Right renal pelvis (tissue), 4 donors: ENCODE measurements around the gene HOXA7. TPM values are rescaled to one million over a fixed set of nuclear protein-coding genes. Genes with fewer than 3 reads are reported as not detected.

Experiments
- DNase-seq, 4 donors: peaks; one replicate each; pipeline ENCODE4 v3.0.0-alpha.2; 2013; ENCODE audit warnings: low read depth in 4 of 4, low spot score in 3 of 4, missing footprints in 1 of 4
- polyA plus RNA-seq, 4 donors: library from polyadenylated mRNA; unstranded; fragments of 120-200 nt; gene quantifications; one replicate each; pipeline ENCODE4 v1.2.1, GENCODE V29; 2013; ENCODE audit not compliant: insufficient read length in 4 of 4

The HOXA7 gene
- polyA plus RNA-seq, 4 donors, result 28.8 to 32.1 (median 31.2) TPM

GRCh38 chr7:27161214-27161720 lies 4.8 kb upstream of the HOXA7 start:
- DNase-seq, result no peak

DNA sequence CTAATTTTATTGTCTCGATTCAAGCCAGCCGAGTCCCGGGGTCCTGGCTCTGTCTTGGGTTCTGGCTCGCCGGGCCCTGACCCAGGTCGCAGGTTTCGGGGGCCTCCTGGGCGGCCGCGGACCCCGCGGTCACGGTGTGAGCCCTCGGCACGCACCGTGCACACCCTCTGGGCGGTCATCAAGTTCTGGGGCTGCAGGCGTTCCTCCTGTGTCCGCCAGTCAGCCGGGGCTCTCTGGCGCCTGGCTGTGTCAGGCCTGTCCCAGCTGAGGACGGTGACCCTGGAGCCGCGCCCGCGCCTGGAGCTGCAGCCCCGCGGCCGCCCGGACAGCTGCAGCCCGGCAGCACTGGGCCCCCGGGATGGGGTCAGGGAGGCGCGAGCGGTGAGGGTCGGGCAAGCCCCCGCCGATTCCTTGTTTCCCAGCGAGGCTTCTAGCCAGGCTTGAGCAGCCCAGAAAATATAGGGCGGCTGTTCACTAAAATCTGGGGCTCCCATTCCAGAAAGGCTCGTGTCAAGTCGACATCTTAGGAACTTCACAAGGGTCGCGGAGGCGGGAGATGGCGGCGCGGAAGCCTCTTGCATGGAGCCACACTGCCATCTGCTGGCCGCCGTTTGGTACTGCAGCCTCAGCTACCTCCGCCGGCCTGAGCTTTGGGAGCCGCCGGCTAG lies 4.2 kb upstream of the HOXA7 start:
- DNase-seq, result peak; percentile 89 to 93 (median 90)

GRCh38 chr7:27160145-27160545 lies 3.7 kb upstream of the HOXA7 start:
- no peak for DNase-seq

- DNase-seq, result no peak
These were observed 3.0 kb upstream of the HOXA7 start for GRCh38 chr7:27159266-27160144.

DNA sequence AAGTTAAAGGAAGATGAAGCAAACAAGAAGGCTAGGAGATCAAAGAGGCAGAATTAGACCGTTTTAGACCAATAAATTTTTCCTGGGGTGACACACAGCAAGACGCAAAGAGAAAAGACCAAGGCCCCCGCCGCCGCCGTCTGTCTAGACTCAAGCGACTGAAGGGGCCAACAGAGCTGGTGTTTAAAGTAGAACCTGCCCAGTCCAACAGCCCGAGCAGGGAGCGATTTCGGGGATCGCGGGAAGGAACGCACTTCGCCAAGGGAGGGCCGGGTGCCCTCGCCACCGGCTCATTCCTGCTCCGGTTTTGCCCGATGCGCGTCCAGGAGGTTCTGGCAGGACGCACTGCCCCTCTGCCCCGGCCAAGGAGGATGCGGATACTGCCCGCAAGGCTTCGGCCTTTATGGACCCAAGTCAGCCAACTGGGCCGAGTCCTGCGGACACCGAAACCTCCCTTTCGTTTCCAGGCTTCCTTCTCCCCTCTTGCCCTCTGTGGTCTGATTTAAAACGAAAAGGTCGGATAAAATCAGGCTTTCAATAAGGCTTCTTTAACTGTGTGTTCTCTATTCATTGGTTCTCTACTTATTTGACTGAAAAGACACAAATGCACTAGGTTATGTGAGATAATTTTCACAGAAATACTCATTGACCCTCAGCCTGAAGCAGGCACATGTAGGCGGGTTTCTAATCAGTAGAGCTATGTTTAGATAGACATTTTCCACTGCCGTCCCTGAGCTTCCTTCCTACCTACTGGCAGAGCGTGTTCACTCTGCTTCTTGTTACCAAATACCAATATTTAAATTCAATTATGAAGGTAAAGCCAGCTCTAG lies 2.2 kb upstream of the HOXA7 start:
- DNase-seq, result no peak

- DNase-seq, result no peak
These were observed 1.4 kb upstream of the HOXA7 start for GRCh38 chr7:27157702-27158431.

DNA sequence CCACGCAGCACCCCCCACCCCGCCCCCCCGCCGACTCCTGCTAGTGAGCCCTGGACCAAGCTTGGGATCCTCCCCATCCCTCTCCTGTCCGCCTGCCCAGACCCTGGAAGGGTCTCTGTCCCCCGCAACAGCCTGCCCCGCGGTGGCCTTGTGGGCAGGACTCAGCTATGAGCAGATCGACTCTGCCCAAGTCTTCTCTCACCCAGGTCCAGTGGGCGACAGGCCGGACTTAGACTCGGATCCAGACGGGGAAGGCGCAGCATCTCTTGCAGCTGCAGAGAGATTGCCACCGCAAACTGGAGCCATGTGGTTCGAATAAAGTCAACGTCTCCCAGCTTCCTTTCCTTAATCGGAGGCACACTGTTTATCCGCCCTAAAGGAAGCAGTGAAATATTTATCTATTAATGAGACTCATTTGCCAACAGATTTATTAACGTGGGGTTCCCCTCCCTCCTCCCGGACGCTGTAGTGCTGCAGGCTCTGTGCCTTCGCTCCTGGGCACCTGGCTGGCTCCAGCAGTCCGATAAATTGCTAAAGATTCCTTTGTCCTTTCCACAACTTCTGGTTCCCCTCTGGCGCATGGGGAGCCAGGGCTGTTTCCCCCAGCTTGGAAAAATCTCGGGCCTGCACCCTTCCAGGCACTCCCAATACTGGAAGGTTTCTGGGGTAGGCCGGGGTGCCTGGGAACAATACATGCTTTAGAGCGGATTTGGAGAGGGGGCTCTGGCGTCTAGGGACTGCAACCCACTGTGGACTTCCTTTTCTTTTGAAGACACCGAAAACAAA lies 634 bp upstream of the HOXA7 start:
- DNase-seq, result no peak

DNA sequence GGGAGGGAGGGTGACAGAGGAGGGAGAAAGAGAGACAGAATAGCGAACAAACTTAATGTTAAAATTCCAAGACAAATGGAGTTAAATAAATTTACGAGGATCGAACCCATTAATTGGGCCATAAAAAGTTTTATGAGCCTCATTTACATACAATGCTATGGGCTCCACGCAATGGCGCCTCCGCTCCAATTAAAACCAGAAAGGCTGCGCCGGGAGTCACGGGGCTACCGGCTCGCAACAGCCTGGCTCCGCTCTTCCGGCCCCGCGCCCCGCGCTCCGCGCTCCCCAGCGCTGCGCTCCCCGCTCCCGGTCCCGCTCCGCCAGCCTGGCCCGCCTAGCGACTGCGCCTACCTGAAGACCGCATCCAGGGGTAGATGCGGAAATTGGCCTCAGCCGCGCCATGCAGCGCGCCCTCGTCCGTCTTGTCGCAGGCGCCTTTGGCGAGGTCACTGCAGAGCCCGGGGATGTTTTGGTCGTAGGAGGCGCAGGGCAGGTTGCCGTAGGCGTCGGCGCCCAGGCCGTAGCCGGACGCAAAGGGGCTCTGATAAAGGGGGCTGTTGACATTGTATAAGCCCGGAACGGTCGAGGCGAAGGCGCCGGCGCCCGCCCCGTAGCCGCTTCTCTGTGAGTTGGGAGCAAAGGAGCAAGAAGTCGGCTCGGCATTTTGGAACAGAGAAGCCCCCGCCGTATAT lies 513 bp downstream of the HOXA7 start:
- DNase-seq, result no peak

DNA sequence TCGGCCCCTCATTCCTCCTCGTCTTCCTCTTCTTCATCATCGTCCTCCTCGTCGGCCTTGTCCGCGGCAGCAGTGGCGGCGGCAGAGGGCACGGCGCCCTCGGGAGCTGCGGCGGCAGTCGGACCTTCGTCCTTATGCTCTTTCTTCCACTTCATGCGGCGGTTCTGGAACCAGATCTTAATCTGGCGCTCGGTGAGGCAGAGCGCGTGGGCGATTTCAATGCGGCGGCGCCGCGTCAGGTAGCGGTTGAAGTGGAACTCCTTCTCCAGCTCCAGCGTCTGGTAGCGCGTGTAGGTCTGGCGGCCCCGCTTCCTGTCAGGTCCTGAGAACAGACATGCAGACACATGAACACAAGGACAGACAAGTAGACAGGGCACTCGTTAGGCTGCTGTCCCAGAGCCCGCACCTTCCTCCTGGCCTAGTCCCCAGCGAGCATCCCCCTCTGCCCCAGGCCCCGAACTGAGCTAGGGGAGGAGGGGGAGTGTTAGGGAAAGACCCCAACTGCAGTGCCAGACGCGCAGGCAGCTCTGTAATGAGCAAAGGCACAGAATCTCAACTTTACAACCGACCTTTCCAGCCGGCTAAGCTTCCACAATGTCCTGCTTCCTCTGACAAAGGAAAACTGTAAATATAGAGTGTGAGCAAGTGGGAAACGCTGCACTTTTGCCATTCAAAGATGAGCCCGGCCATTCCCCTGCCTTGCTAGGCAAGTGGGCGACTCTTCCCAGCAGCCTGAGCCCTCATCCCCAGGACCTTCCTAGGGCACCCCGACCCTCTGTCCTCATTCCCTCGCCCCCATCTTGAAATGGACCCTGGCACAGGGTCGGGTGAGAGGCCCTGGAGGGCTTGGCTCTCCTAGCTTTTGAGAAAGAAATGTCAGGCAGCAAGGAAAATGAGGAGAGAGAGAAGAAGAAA lies 1.3 kb downstream of the HOXA7 start:
- no peak for DNase-seq

- no peak for DNase-seq
These were observed 2.1 kb downstream of the HOXA7 start for GRCh38 chr7:27154369-27154768.

DNA sequence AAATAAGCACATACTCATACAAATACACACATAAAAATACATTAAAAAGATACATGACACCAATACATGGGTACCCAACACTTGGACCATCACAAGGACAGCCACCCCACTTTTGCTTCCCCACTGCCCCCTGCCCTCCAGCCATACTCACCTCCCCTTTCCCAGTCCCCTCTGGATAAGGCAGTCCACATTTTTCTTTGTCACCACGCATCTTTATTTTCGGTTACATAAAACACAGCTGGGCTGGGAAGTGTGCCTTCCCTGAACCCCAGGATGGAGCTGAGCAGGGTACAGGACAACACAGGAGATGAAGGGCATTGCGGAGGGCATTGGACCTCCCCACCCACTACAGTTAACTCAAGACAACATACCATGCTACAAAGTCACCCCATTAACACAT lies 2.9 kb downstream of the HOXA7 start:
- DNase-seq, result no peak

DNA sequence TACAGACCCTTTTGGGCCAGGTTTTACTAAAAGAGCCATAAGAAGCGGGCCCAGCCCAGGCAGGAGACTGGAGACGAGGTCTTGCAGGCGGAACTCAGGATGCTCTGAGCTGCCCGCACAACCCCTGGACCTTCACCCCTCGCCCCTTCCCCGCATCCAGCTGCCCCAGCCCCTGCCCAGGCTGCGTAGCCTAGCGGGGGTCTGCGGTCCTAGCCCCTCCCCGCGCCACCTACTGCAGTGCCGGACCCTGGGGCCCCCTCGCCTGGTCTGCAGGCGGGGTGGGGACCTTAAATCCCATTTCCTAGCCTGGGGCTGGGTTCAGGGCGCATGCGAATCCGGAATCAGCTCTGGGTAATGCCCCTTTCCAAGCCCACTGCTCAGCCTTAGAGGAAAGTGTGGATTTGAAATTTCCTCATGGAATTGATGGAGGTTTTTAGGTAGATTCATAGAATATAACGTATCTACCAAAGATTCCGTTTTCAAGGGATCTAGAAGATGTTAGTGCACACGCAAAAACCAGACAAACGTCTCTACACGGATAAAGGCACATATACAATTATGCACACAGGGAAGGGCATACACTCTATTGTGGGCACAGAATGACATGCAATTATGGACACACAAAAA lies 3.5 kb downstream of the HOXA7 start:
- no peak for DNase-seq

DNA sequence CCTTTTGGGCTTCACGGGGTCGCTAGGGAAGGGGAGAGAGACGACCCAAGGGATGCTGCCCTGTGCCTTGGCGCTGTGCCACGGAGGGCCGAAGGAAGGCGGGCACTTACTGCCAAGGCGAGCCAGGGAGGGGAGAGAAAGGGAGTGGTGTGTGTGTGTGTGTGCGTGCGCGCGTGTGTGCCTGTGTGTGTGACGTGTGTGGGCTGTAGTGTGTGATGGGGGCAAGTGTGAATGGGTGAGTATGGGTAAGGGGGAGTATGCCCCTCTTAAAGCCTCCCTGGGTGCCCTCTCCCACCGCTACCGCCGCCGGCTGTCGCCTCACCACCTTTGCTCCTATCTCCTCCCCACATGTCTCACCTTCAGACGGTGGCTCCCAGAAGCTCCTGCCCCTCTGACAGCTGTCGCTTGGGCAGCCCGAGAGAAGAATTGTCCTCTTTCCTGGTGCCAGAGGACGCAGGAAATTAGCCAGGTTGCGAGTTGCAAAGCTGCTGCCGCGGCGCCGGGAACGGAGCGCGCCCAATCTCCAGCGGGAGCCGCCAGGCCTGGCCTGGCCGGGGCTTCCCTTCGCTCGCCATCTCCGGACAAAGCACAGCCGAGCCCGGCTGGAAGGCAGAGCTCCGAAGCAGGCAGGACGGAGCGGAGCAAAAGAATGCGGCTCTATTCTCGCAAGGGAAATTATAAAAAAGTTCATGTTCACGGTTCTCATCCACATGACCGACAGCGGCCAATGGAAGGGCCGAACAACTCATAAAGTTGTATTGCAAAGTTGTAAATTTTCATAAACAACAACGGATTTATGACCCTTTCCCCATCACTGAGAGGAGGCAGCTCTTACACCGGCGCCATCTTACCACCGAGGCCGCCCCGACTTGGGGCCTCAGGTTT lies 4.3 kb downstream of the HOXA7 start, which contains the start of gene HOXA3:
TSS of gene HOXA3 (minus strand) at position 653 of the 885 bp plus-strand sequence. CDS start 41,943 bp downstream, outside the sequence.
- peak in 3 of 4 donors; percentile 83 to 91 (median 88) for DNase-seq

DNA sequence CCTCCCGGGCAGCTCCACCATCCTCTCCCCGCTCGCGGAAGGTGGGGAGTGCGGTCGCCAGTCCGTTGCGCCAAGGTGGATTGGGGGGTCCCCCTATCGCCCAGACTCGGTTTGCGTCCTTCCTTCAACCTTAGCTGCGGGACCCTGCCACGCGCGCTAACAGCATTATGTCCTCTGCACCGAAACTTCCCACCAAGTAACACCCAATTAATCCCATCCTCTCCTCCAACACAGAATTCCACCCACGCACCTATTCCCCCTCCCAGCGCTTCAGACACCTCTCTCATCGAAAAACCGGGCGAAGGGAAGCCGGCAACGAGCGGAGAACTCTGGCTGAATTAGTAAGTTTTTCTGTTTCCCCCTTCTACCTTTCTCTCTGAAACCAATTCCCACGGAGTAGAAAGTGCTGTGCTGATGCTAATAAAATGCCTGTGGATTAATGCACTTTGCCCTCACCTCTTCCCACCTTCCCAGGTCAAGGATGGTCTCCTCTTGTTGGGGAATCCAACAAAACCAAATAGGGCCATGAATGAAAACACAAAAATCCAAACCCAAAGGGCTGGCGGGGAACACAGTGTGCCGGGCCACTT lies 5.0 kb downstream of the HOXA7 start:
- no peak for DNase-seq

- no peak for DNase-seq
These were observed 5.7 kb downstream of the HOXA7 start for GRCh38 chr7:27150568-27151340.
